NB4 (cell line): ENCODE results near the gene NFATC2.

ENCODE experiments used
- POLR2A ChIP-seq: IDR thresholded peaks from 2 replicates; pipeline ENCODE4 v1.6.1; 2011; ENCODE audit warnings: mild to moderate bottlenecking; ENCODE audit not compliant: insufficient read length; ENCODE audit errors: extremely low read depth
- TF ChIP-seq, protein P1 (sequence below): IDR thresholded peaks from 2 replicates; pipeline ENCODE4 v1.6.1; 2011; ENCODE audit warnings: low read depth, low read length

GRCh38 chr20:51470499-51470820 lies 72.1 kb downstream of the NFATC2 start:
- no peak for TF ChIP-seq POLR2A
- TF ChIP-seq, protein P1, sequence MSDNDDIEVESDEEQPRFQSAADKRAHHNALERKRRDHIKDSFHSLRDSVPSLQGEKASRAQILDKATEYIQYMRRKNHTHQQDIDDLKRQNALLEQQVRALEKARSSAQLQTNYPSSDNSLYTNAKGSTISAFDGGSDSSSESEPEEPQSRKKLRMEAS, result no peak
